ENCODE data around the gene CEACAM1.

CEACAM1 gene

DNA sequence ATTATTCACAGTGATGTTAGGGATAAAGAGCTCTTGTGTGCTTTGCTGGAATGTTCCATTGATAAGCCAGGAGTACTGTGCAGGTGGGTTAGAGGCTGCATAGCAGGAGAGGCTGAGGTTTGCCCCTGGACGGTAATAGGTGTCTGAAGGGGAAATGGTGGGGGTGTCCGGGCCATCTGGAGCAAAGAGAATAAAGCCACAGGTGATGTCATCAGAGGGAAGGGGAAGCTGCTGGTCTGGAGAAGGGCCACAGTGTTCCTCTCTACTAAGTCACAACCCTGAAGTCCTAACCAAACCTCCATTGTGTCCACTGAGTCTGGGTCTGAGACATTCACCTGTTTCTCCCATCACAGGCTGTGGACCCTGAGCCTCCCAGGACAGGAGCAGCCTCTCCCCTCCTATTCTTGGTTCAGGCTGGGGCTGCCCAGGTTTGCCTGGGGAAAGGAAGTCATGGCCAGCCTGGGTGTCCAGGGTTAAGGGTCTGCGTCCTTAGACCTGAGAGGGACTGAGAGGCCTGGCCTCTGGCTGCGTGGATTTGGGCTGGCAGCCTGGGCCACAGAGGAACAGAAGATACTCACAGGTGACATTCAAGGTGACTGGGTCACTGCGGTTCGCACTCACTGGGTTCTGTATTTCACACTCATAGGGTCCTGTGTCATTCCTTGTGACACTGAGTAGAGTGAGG lies 6.8 kb downstream of the CEACAM1 start:
- TF ChIP-seq YY1 (IDR thresholded peaks at IDR 0.05; ENCODE audit: insufficient read depth, insufficient read length) (no peak), SUZ12 (IDR thresholded peaks at IDR 0.05; ENCODE audit: extremely low read depth, insufficient read depth, insufficient read length) (no peak), ZNF274 (IDR thresholded peaks at IDR 0.05; ENCODE audit: low read depth, low read length) (no peak)

DNA sequence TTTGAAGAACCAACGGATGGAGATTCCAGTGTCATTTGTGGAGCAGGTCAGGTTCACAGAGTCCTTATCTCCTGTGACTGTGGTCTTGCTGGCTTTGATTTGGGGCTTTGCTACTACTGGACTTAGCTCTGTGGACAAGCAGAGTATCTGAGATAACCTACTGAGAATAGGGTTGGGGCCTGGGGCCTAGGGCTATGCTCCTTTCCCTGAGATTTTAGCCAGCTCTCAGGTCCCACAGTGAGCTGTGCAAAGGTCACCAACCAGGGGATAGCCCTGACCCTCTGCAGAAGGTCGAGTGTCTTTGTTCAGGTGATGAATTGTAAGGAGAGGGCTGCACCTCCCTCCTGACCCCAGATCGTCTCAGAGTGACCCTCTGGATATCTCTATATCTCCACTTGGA lies 9.2 kb downstream of the CEACAM1 start:
- Histone ChIP-seq H3K36me3 (ENCODE audit: insufficient read depth, insufficient read length, low read length) (no peaks in the 10 kb centered on the region), H3K9me3 (ENCODE audit: insufficient read depth, low read length) (no peaks in the 10 kb centered on the region), H3K4me3 (ENCODE audit: insufficient read length, low read depth) (no peak overlapping the region), H3K27me3 (ENCODE audit: insufficient read depth, insufficient read length) (peaks cover 4% of the 10 kb centered on the region), H3K9ac (ENCODE audit: insufficient read length, low read depth) (no peak overlapping the region), H3K4me1 (ENCODE audit: insufficient read depth, insufficient read length) (no peaks in the 10 kb centered on the region)
- no peak for DNase-seq (ENCODE audit: low read depth, low spot score)
- TF ChIP-seq ZNF274 (IDR thresholded peaks at IDR 0.05; ENCODE audit: low read depth, low read length) = no peak
- no peak for TF ChIP-seq SUZ12 (IDR thresholded peaks at IDR 0.05; ENCODE audit: extremely low read depth, insufficient read depth, insufficient read length)
- no peak for TF ChIP-seq YY1 (IDR thresholded peaks at IDR 0.05; ENCODE audit: insufficient read depth, insufficient read length)

More for the DNA sequence above, 6.8 kb downstream of the CEACAM1 start:
- Histone ChIP-seq H3K4me1 (ENCODE audit: insufficient read depth, insufficient read length) (no peaks in the 10 kb centered on the region), H3K9ac (ENCODE audit: insufficient read length, low read depth) (no peak overlapping the region), H3K4me3 (ENCODE audit: insufficient read length, low read depth) (no peak overlapping the region), H3K27me3 (ENCODE audit: insufficient read depth, insufficient read length) (peaks cover 5% of the 10 kb centered on the region), H3K36me3 (ENCODE audit: insufficient read depth, insufficient read length, low read length) (no peaks in the 10 kb centered on the region), H3K9me3 (ENCODE audit: insufficient read depth, low read length) (no peaks in the 10 kb centered on the region)
- no peak for DNase-seq (ENCODE audit: low read depth, low spot score)

GRCh38 chr19:42516771-42517170 lies 11.5 kb downstream of the CEACAM1 start:
- no peaks in the 10 kb centered on the region for H3K27me3 ChIP-seq (ENCODE audit: insufficient read depth, insufficient read length)
- H3K9ac ChIP-seq (ENCODE audit: insufficient read length, low read depth) = no peak overlapping the region
- H3K4me3 ChIP-seq (ENCODE audit: insufficient read length, low read depth) = no peak overlapping the region
- no peak for TF ChIP-seq SUZ12 (IDR thresholded peaks at IDR 0.05; ENCODE audit: extremely low read depth, insufficient read depth, insufficient read length)
- TF ChIP-seq YY1 (IDR thresholded peaks at IDR 0.05; ENCODE audit: insufficient read depth, insufficient read length) = no peak
- TF ChIP-seq ZNF274 (IDR thresholded peaks at IDR 0.05; ENCODE audit: low read depth, low read length) = no peak
- no peaks in the 10 kb centered on the region for H3K36me3 ChIP-seq (ENCODE audit: insufficient read depth, insufficient read length, low read length)
- DNase-seq (ENCODE audit: low read depth, low spot score) = no peak
- H3K9me3 ChIP-seq (ENCODE audit: insufficient read depth, low read length) = no peaks in the 10 kb centered on the region
- H3K4me1 ChIP-seq (ENCODE audit: insufficient read depth, insufficient read length) = no peaks in the 10 kb centered on the region

DNA sequence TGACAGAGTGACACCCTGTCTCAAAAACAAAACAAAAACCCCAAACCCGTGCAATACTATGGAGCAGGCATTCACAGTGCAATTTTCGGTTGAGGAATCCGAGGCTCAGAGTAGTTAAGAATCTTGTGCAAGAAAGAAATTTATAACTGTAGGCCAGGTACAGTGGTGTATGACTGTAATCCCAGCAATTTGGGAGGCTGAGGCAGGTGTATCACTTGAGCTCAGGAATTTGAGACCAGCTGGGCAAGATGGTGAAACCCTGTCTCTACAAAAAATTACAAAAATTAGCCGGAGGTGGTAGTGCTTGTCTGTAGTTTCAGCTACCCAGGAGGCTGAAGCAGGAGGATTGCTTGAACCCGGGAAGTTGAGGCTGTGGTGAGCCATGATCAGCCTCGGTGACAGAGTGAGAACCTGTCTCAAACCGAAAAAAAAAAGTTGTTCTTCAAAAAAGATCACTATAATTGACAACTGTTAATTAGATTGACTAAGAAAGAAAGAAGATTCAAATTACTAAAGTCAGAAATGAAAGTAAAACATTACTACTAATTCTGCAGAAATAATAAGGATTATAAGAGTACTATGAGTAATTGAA lies 12.9 kb downstream of the CEACAM1 start:
- H3K4me1 ChIP-seq (ENCODE audit: insufficient read depth, insufficient read length) = peaks cover 3% of the 10 kb centered on the region
- DNase-seq (ENCODE audit: low read depth, low spot score) = no peak
- H3K9me3 ChIP-seq (ENCODE audit: insufficient read depth, low read length) = no peaks in the 10 kb centered on the region
- no peak for TF ChIP-seq ZNF274 (IDR thresholded peaks at IDR 0.05; ENCODE audit: low read depth, low read length)
- no peak for TF ChIP-seq YY1 (IDR thresholded peaks at IDR 0.05; ENCODE audit: insufficient read depth, insufficient read length)
- no peak for TF ChIP-seq SUZ12 (IDR thresholded peaks at IDR 0.05; ENCODE audit: extremely low read depth, insufficient read depth, insufficient read length)
- no peaks in the 10 kb centered on the region for H3K27me3 ChIP-seq (ENCODE audit: insufficient read depth, insufficient read length)
- no peak overlapping the region for H3K9ac ChIP-seq (ENCODE audit: insufficient read length, low read depth)
- no peaks in the 10 kb centered on the region for H3K36me3 ChIP-seq (ENCODE audit: insufficient read depth, insufficient read length, low read length)
- no peak overlapping the region for H3K4me3 ChIP-seq (ENCODE audit: insufficient read length, low read depth)

GRCh38 chr19:42514449-42514848 lies 13.8 kb downstream of the CEACAM1 start:
- H3K4me1 ChIP-seq (ENCODE audit: insufficient read depth, insufficient read length) = peaks cover 3% of the 10 kb centered on the region
- H3K36me3 ChIP-seq (ENCODE audit: insufficient read depth, insufficient read length, low read length) = no peaks in the 10 kb centered on the region
- H3K4me3 ChIP-seq (ENCODE audit: insufficient read length, low read depth) = no peak overlapping the region
- no peaks in the 10 kb centered on the region for H3K27me3 ChIP-seq (ENCODE audit: insufficient read depth, insufficient read length)
- no peaks in the 10 kb centered on the region for H3K9me3 ChIP-seq (ENCODE audit: insufficient read depth, low read length)
- no peak overlapping the region for H3K9ac ChIP-seq (ENCODE audit: insufficient read length, low read depth)
- TF ChIP-seq YY1 (IDR thresholded peaks at IDR 0.05; ENCODE audit: insufficient read depth, insufficient read length) (no peak), ZNF274 (IDR thresholded peaks at IDR 0.05; ENCODE audit: low read depth, low read length) (no peak), SUZ12 (IDR thresholded peaks at IDR 0.05; ENCODE audit: extremely low read depth, insufficient read depth, insufficient read length) (no peak)
- DNase-seq (ENCODE audit: low read depth, low spot score) = no peak

DNA sequence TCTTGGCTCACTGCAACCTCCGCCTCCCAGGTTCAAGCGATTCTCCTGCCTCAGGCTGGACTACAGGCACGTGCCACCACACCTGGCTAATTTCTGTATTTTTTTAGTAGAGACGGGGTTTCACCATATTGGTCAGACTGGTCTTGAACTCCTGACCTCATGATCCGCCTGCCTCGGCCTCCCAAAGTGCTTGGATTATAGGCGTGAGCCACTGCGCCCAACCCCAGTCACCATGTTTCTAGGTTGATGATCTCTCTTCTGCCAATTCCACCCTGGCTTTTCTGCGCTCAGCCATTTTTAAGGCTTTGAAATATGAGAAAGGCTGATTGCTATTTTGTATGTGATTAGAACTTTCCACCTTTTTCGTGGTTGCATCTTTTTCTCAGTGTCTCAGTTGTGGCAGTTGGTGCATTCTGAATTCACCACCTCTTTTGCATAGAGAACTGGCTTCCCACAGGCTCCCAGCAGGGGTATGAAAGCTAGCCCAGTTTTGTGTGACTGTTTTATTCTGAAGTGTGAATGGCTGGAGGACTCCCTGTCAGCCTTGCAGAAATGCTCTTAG lies 15.5 kb downstream of the CEACAM1 start:
- Histone ChIP-seq H3K36me3 (ENCODE audit: insufficient read depth, insufficient read length, low read length) (no peaks in the 10 kb centered on the region), H3K4me1 (ENCODE audit: insufficient read depth, insufficient read length) (peaks cover 3% of the 10 kb centered on the region), H3K27me3 (ENCODE audit: insufficient read depth, insufficient read length) (no peaks in the 10 kb centered on the region), H3K9me3 (ENCODE audit: insufficient read depth, low read length) (no peaks in the 10 kb centered on the region), H3K4me3 (ENCODE audit: insufficient read length, low read depth) (no peak overlapping the region), H3K9ac (ENCODE audit: insufficient read length, low read depth) (no peak overlapping the region)
- no peak for DNase-seq (ENCODE audit: low read depth, low spot score)
- TF ChIP-seq SUZ12 (IDR thresholded peaks at IDR 0.05; ENCODE audit: extremely low read depth, insufficient read depth, insufficient read length) (no peak), YY1 (IDR thresholded peaks at IDR 0.05; ENCODE audit: insufficient read depth, insufficient read length) (no peak), ZNF274 (IDR thresholded peaks at IDR 0.05; ENCODE audit: low read depth, low read length) (no peak)

GRCh38 chr19:42512130-42512636 lies 16.1 kb downstream of the CEACAM1 start:
- no peak overlapping the region for H3K4me3 ChIP-seq (ENCODE audit: insufficient read length, low read depth)
- no peak overlapping the region for H3K9ac ChIP-seq (ENCODE audit: insufficient read length, low read depth)
- DNase-seq (ENCODE audit: low read depth, low spot score) = no peak
- peaks cover 3% of the 10 kb centered on the region for H3K4me1 ChIP-seq (ENCODE audit: insufficient read depth, insufficient read length)
- no peaks in the 10 kb centered on the region for H3K9me3 ChIP-seq (ENCODE audit: insufficient read depth, low read length)
- TF ChIP-seq YY1 (IDR thresholded peaks at IDR 0.05; ENCODE audit: insufficient read depth, insufficient read length) = no peak
- TF ChIP-seq ZNF274 (IDR thresholded peaks at IDR 0.05; ENCODE audit: low read depth, low read length) = no peak
- TF ChIP-seq SUZ12 (IDR thresholded peaks at IDR 0.05; ENCODE audit: extremely low read depth, insufficient read depth, insufficient read length) = no peak
- H3K27me3 ChIP-seq (ENCODE audit: insufficient read depth, insufficient read length) = no peaks in the 10 kb centered on the region
- no peaks in the 10 kb centered on the region for H3K36me3 ChIP-seq (ENCODE audit: insufficient read depth, insufficient read length, low read length)

Data from NT2/D1 (cell line).